Brain microvascular endothelial cell (primary cell): Measurements from ENCODE around the gene TLE3.

Experiments used
- DNase-seq: peaks from one replicate; pipeline ENCODE4 v3.0.0-alpha.2; 2020
- H3K27ac ChIP-seq: fragments of 250-450 bp; sonication (Bioruptor Pico); 2 replicates; pipeline ENCODE4 v1.5.1; 2020; ENCODE audit warnings: mild to moderate bottlenecking, moderate library complexity
- H3K27me3 ChIP-seq: fragments of 250-450 bp; sonication (Bioruptor Pico); replicated peaks from 2 replicates; pipeline ENCODE4 v1.5.1; 2020; ENCODE audit warnings: mild to moderate bottlenecking
- H3K36me3 ChIP-seq: fragments of 250-450 bp; sonication (Bioruptor Pico); replicated peaks from 2 replicates; pipeline ENCODE4 v1.5.1; 2020; ENCODE audit warnings: mild to moderate bottlenecking
- H3K4me3 ChIP-seq: 2 replicates; pipeline ENCODE4 v1.5.1; 2011; ENCODE audit warnings: low read depth, mild to moderate bottlenecking, control low read depth, low read length, moderate library complexity
- CTCF ChIP-seq: IDR thresholded peaks from 2 replicates; pipeline ENCODE4 v1.5.1; 2011; ENCODE audit warnings: low read depth, mild to moderate bottlenecking, moderate library complexity, low read length, control low read depth, inconsistent platforms; ENCODE audit errors: missing control alignments
- in situ Hi-C: cut with HindIII; loops from 2 replicates; pipeline ENCODE4 v1.10.0; 2017; ENCODE audit warnings: low sequenced_read_pairs, low pct_ligation_motif_present

The TLE3 gene

GRCh38 chr15:70142322-70143191, 44.8 kb upstream of the TLE3 start:
- peak overlapping the region; percentile 99 for H3K27ac ChIP-seq
- no peak overlapping the region for H3K4me3 ChIP-seq
- in situ Hi-C loops = no loop called here
- peak; percentile 93 for DNase-seq
- TF ChIP-seq CTCF = no peak
- H3K36me3 ChIP-seq = no peaks in the 10 kb centered on the region
- H3K27me3 ChIP-seq = no peaks in the 10 kb centered on the region

GRCh38 chr15:70142072-70142321, 44.3 kb upstream of the TLE3 start:
- no peak for DNase-seq
- TF ChIP-seq CTCF = no peak
- Histone ChIP-seq H3K27me3 (no peaks in the 10 kb centered on the region), H3K36me3 (no peaks in the 10 kb centered on the region), H3K4me3 (no peak overlapping the region), H3K27ac (peak overlapping the region; percentile 99)
- in situ Hi-C loops = no loop called here

- H3K27ac ChIP-seq = peak overlapping the region; percentile 99
- H3K4me3 ChIP-seq = no peak overlapping the region
- no peaks in the 10 kb centered on the region for H3K27me3 ChIP-seq
- H3K36me3 ChIP-seq = no peaks in the 10 kb centered on the region
- in situ Hi-C loops = no loop called here
- no peak for TF ChIP-seq CTCF
- DNase-seq = no peak
Observed at GRCh38 chr15:70141376-70142071, 43.8 kb upstream of the TLE3 start.

- peak; percentile 66 for DNase-seq
- H3K27me3 ChIP-seq = no peaks in the 10 kb centered on the region
- no peak for TF ChIP-seq CTCF
- H3K27ac ChIP-seq = peak overlapping the region; percentile 99
- in situ Hi-C loops = no loop called here
- H3K36me3 ChIP-seq = no peaks in the 10 kb centered on the region
- H3K4me3 ChIP-seq = no peak overlapping the region
Observed at GRCh38 chr15:70140543-70141375, 43.0 kb upstream of the TLE3 start.

GRCh38 chr15:70140025-70140542, 42.4 kb upstream of the TLE3 start:
- no peak for TF ChIP-seq CTCF
- no peaks in the 10 kb centered on the region for H3K36me3 ChIP-seq
- DNase-seq = no peak
- in situ Hi-C loops = no loop called here
- no peak overlapping the region for H3K4me3 ChIP-seq
- no peaks in the 10 kb centered on the region for H3K27me3 ChIP-seq
- H3K27ac ChIP-seq = no peak overlapping the region
